K562 (cell line): ENCODE results near the gene ARL16. TPM values are rescaled to one million over a fixed set of nuclear protein-coding genes. Genes with fewer than 3 reads are reported as not detected.

Experiments used
- BRCA1 ChIP-seq, 2 experiments: fragments of 450-650 bp in 1 of 2; sonication (generic) in 1 of 2; formaldehyde crosslinking in 1 of 2; IDR thresholded peaks; 2 replicates each; pipeline versions ENCODE4 v1.5.0 to v1.6.1; 2017 to 2020; ENCODE audit warnings: mild to moderate bottlenecking in 1 of 2, missing genetic modification reagents in 1 of 2
- CTBP1 ChIP-seq: fragments of 450-650 bp; IDR thresholded peaks from 2 replicates; pipeline ENCODE4 v1.6.1; 2016; ENCODE audit warnings: borderline replicate concordance
- ELF1 ChIP-seq: fragments of 200-800 bp; sonication (Bioruptor generic); IDR thresholded peaks from 2 replicates; pipeline ENCODE4 v1.6.1; 2016; ENCODE audit warnings: missing genetic modification characterization, missing compliant biosample characterization
- GATA2 ChIP-seq: sonication (generic); formaldehyde crosslinking; IDR thresholded peaks from 2 replicates; pipeline ENCODE4 v1.4.0; 2020; ENCODE audit warnings: mild to moderate bottlenecking, missing genetic modification reagents
- HIVEP1 ChIP-seq: fragments of 250-450 bp; sonication (Bioruptor Pico); IDR thresholded peaks from 2 replicates; pipeline ENCODE4 v1.4.0; 2020; ENCODE audit warnings: mild to moderate bottlenecking
- HNRNPL ChIP-seq: fragments of 200-400 bp; formaldehyde crosslinking; IDR thresholded peaks from 2 replicates; pipeline ENCODE4 v1.6.1; 2017; ENCODE audit warnings: low read depth, mild to moderate bottlenecking, low read length
- ID3 ChIP-seq, 2 experiments: fragments of 250-450 bp in 1 of 2; fragments of 450-650 bp in 1 of 2; sonication (Bioruptor Pico) in 1 of 2; IDR thresholded peaks; 2 replicates each; pipeline versions ENCODE4 v1.6.1 to v1.8.0; 2016 to 2021; ENCODE audit warnings: mild to moderate bottlenecking in 2 of 2, moderate library complexity in 2 of 2, missing compliant biosample characterization in 1 of 2, missing genetic modification characterization in 1 of 2
- KDM2B ChIP-seq: fragments of 250-450 bp; sonication (Bioruptor Pico); IDR thresholded peaks from 2 replicates; pipeline ENCODE4 v1.8.0; 2021; ENCODE audit warnings: mild to moderate bottlenecking, moderate library complexity
- MAFF ChIP-seq: IDR thresholded peaks from 2 replicates; pipeline ENCODE4 v1.6.1; 2012; ENCODE audit warnings: low read length, improper control_type of control experiment
- MEF2D ChIP-seq: conservative IDR thresholded peaks from 2 replicates; pipeline ENCODE4 v1.6.1; 2016; ENCODE audit warnings: low read depth, missing genetic modification characterization, missing compliant biosample characterization
- PRDM10 ChIP-seq: fragments of 450-650 bp; IDR thresholded peaks from 2 replicates; pipeline ENCODE4 v1.6.1; 2018; ENCODE audit not compliant: partially characterized antibody
- RBM34 ChIP-seq: fragments of 200-400 bp; formaldehyde crosslinking; IDR thresholded peaks from 2 replicates; pipeline ENCODE4 v1.6.1; 2018; ENCODE audit warnings: low read length, borderline replicate concordance; ENCODE audit not compliant: insufficient read depth
- SMAD3 ChIP-seq: fragments of 450-650 bp; formaldehyde crosslinking; conservative IDR thresholded peaks from 2 replicates; pipeline ENCODE4 v1.4.0; 2020; ENCODE audit warnings: mild to moderate bottlenecking
- SMARCB1 ChIP-seq: IDR thresholded peaks from 2 replicates; pipeline ENCODE4 v1.6.1; 2011; ENCODE audit warnings: improper control_type of control experiment, low read depth; ENCODE audit not compliant: insufficient read length
- SNRNP70 ChIP-seq: fragments of 200-400 bp; formaldehyde crosslinking; optimal IDR thresholded peaks from 2 replicates; pipeline ENCODE3; 2017; ENCODE audit warnings: low read depth, low read length
- STAT6 ChIP-seq: sonication (generic); formaldehyde crosslinking; IDR thresholded peaks from 2 replicates; pipeline ENCODE4 v1.8.1; 2023; ENCODE audit warnings: mild to moderate bottlenecking, missing genetic modification reagents
- U2AF2 ChIP-seq: fragments of 200-400 bp; formaldehyde crosslinking; optimal IDR thresholded peaks from 2 replicates; pipeline ENCODE3; 2017; ENCODE audit warnings: low read depth, mild to moderate bottlenecking, low read length
- ZBTB33 ChIP-seq: sonication (generic); formaldehyde crosslinking; IDR thresholded peaks from 2 replicates; pipeline ENCODE4 v1.8.1; 2023; ENCODE audit warnings: mild to moderate bottlenecking, missing genetic modification reagents
- polyA plus RNA-seq, 8 experiments: library from polyadenylated mRNA; depleted of rRNA in 4 of 8; stranded (reverse) in 5 of 8; unstranded in 3 of 8; fragments of >200 nt; fragmentation: Nextera tagmentation in 2 of 8; fragmentation: Illumina TruSeq in 1 of 8; extraction: Ambion mirVana in 2 of 8; extraction: Trizol in 1 of 8; gene quantifications; 2 replicates each; pipeline versions ENCODE4 v1.2.1 to v1.2.3, GENCODE V29; 2011 to 2014; ENCODE audit warnings: inconsistent platforms in 1 of 8, missing spikeins in 1 of 8
- total RNA-seq, 7 experiments: library from RNA; depleted of rRNA in 6 of 7; stranded (reverse); fragments of >200 nt in 6 of 7; fragmentation: Illumina TruSeq in 2 of 7; extraction: Trizol in 2 of 7; gene quantifications; 2 replicates each; pipeline versions ENCODE4 v1.2.1 to v1.2.3, GENCODE V29; 2011 to 2021; ENCODE audit warnings: low replicate concordance in 1 of 7

ARL16 gene
- total and polyA plus RNA-seq, 9 of the 15 experiments (the other 6 are each of a cell fraction or from before 2014, with no cell fraction given): 5.4 to 32.4 (median 22.6) TPM

- TF ChIP-seq CTBP1: no peak
- peak; percentile 46; the same call in 1 of the 2 replicates for TF ChIP-seq KDM2B (CRISPR knock-in tag)
- no peak for TF ChIP-seq PRDM10
- TF ChIP-seq U2AF2: no peak
- TF ChIP-seq RBM34: no peak
- no peak for TF ChIP-seq STAT6 (CRISPR knock-in tag)
- no peak for TF ChIP-seq ID3 (CRISPR knock-in tag; IDR thresholded peaks at IDR 0.05)
- TF ChIP-seq ID3 (tag; IDR thresholded peaks at IDR 0.05): peak; percentile 95
- 0 out of 2 replicates have a peak, but pooled peaks have one; percentile 13 for TF ChIP-seq HIVEP1
- TF ChIP-seq SMARCB1: no peak
- TF ChIP-seq SMAD3: peak; percentile 70; the same call in 1 of the 2 replicates
- 0 out of 2 replicates have a peak, but pooled peaks have one; percentile 49 for TF ChIP-seq ZBTB33
- TF ChIP-seq MEF2D: peak; percentile 73
- no peak for TF ChIP-seq MAFF
- TF ChIP-seq SNRNP70: no peak
- no peak for TF ChIP-seq GATA2 (CRISPR knock-in tag)
- no peak for TF ChIP-seq ELF1
- no peak for TF ChIP-seq HNRNPL
- no peak for TF ChIP-seq BRCA1 (IDR thresholded peaks at IDR 0.05)
- TF ChIP-seq BRCA1 (CRISPR knock-in tag; IDR thresholded peaks at IDR 0.05): no peak; the same call in 1 of the 2 replicates
These were observed 18.1 kb downstream of the ARL16 start (continued) for GRCh38 chr17:81665205-81666091.
